ENCODE results near the gene KLF7.
"Not testable (repeated sequence)": the region's sequence is repeated elsewhere in the genome, so short reads cannot be mapped to it uniquely, and the experiment has no call there.

The KLF7 gene

DNA sequence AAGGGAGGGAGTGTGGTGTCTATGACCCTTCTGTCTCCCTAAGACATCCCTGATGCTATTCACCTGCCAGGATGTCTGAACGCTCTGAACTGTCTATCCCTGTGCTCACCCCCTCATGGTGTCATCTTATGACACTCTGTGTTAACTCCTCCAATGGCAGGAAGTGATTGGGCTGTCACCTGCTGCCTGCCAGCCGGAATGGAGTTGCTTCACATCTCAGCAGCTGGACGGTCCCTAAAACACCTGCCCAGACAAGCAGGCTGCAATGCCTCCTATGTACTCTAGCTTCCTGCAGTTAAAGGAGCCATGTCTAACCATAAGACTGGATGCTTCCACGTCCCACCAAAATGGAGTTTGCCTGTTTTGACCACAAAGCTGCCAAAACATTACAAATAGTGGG is 126.5 kb downstream of the KLF7 start:
- no peak overlapping the region for H3K4me2 ChIP-seq (ENCODE audit: low read depth, low read length, poor library complexity, severe bottlenecking)

DNA sequence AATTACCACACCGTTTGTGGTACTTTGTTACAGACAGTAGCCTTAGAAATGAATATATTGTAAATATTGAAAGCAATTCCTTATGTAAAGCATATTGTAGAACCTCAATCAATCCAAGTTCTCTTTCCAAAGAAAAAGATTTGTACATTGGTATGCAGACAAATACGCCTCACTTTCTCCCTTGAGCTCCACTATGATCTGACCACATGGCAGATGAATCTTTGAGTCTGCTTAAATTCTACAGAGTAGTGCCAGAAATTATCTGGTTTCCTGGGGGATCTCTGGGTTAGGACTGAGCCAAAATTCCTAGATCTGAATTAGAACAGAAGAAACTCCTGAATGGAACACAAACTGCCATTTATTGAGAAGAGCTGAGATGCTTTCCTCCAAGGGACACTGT is 127.4 kb downstream of the KLF7 start:
- H3F3A ChIP-seq (ENCODE audit: insufficient read depth) = no peaks in the 10 kb centered on the region
- H3K4me2 ChIP-seq (ENCODE audit: low read depth, low read length, poor library complexity, severe bottlenecking) = no peak overlapping the region
- H3K9me2 ChIP-seq (replicated peaks; ENCODE audit: insufficient read depth, low read length) = no peaks in the 10 kb centered on the region
- H3K9ac ChIP-seq (ENCODE audit: low read length) = no peak overlapping the region
- H3K27ac ChIP-seq (ENCODE audit: low read depth, low read length) = no peak overlapping the region
- no peak for TF ChIP-seq EZH2phosphoT487 (conservative IDR thresholded peaks at IDR 0.05; ENCODE audit: low read length)
- TF ChIP-seq, protein P1, sequence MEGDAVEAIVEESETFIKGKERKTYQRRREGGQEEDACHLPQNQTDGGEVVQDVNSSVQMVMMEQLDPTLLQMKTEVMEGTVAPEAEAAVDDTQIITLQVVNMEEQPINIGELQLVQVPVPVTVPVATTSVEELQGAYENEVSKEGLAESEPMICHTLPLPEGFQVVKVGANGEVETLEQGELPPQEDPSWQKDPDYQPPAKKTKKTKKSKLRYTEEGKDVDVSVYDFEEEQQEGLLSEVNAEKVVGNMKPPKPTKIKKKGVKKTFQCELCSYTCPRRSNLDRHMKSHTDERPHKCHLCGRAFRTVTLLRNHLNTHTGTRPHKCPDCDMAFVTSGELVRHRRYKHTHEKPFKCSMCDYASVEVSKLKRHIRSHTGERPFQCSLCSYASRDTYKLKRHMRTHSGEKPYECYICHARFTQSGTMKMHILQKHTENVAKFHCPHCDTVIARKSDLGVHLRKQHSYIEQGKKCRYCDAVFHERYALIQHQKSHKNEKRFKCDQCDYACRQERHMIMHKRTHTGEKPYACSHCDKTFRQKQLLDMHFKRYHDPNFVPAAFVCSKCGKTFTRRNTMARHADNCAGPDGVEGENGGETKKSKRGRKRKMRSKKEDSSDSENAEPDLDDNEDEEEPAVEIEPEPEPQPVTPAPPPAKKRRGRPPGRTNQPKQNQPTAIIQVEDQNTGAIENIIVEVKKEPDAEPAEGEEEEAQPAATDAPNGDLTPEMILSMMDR (IDR thresholded peaks at IDR 0.05; ENCODE audit: insufficient read depth, low read length, poor library complexity, severe bottlenecking) = no peak
- H4K20me1 ChIP-seq (ENCODE audit: low read depth, low read length) = no peaks in the 10 kb centered on the region
- H3K79me2 ChIP-seq (ENCODE audit: insufficient read depth, low read length) = no peaks in the 10 kb centered on the region
- H3K27me3 ChIP-seq (ENCODE audit: low read length) = no peaks in the 10 kb centered on the region
- no peak overlapping the region for H2AFZ ChIP-seq (ENCODE audit: low read depth, low read length, severe bottlenecking)
- H3K4me3 ChIP-seq (ENCODE audit: insufficient read depth, low read length, poor library complexity, severe bottlenecking) = no peak overlapping the region
- no peaks in the 10 kb centered on the region for H3K9me3 ChIP-seq (ENCODE audit: insufficient read depth, low read length)
- no peaks in the 10 kb centered on the region for H3K36me3 ChIP-seq (ENCODE audit: low read length)

More for the DNA sequence above, 126.5 kb downstream of the KLF7 start:
- Histone ChIP-seq H3F3A (ENCODE audit: insufficient read depth) (no peaks in the 10 kb centered on the region), H3K9me2 (replicated peaks; ENCODE audit: insufficient read depth, low read length) (no peaks in the 10 kb centered on the region), H4K20me1 (ENCODE audit: low read depth, low read length) (no peaks in the 10 kb centered on the region), H3K27me3 (ENCODE audit: low read length) (no peaks in the 10 kb centered on the region), H3K36me3 (ENCODE audit: low read length) (no peaks in the 10 kb centered on the region), H3K9me3 (ENCODE audit: insufficient read depth, low read length) (no peaks in the 10 kb centered on the region), H3K9ac (ENCODE audit: low read length) (no peak overlapping the region), H3K27ac (ENCODE audit: low read depth, low read length) (no peak overlapping the region), H3K4me3 (ENCODE audit: insufficient read depth, low read length, poor library complexity, severe bottlenecking) (no peak overlapping the region), H2AFZ (ENCODE audit: low read depth, low read length, severe bottlenecking) (no peak overlapping the region), H3K79me2 (ENCODE audit: insufficient read depth, low read length) (no peaks in the 10 kb centered on the region)
- no peak for TF ChIP-seq EZH2phosphoT487 (conservative IDR thresholded peaks at IDR 0.05; ENCODE audit: low read length)
- TF ChIP-seq, protein P1 (IDR thresholded peaks at IDR 0.05; ENCODE audit: insufficient read depth, low read length, poor library complexity, severe bottlenecking) = no peak

- Histone ChIP-seq H3K9me3 (ENCODE audit: insufficient read depth, low read length) (no peaks in the 10 kb centered on the region), H3K79me2 (ENCODE audit: insufficient read depth, low read length) (no peaks in the 10 kb centered on the region), H3K9me2 (replicated peaks; ENCODE audit: insufficient read depth, low read length) (no peaks in the 10 kb centered on the region), H3K4me2 (ENCODE audit: low read depth, low read length, poor library complexity, severe bottlenecking) (no peak overlapping the region), H3K27ac (ENCODE audit: low read depth, low read length) (no peak overlapping the region), H3F3A (ENCODE audit: insufficient read depth) (no peaks in the 10 kb centered on the region), H3K36me3 (ENCODE audit: low read length) (no peaks in the 10 kb centered on the region), H2AFZ (ENCODE audit: low read depth, low read length, severe bottlenecking) (no peak overlapping the region), H4K20me1 (ENCODE audit: low read depth, low read length) (no peaks in the 10 kb centered on the region), H3K27me3 (ENCODE audit: low read length) (no peaks in the 10 kb centered on the region), H3K9ac (ENCODE audit: low read length) (no peak overlapping the region), H3K4me3 (ENCODE audit: insufficient read depth, low read length, poor library complexity, severe bottlenecking) (no peak overlapping the region)
- TF ChIP-seq, protein P1 (IDR thresholded peaks at IDR 0.05; ENCODE audit: insufficient read depth, low read length, poor library complexity, severe bottlenecking) = no peak
- no peak for TF ChIP-seq EZH2phosphoT487 (conservative IDR thresholded peaks at IDR 0.05; ENCODE audit: low read length)
These were observed 127.9 kb downstream of the KLF7 start for GRCh38 chr2:207037896-207038295.

DNA sequence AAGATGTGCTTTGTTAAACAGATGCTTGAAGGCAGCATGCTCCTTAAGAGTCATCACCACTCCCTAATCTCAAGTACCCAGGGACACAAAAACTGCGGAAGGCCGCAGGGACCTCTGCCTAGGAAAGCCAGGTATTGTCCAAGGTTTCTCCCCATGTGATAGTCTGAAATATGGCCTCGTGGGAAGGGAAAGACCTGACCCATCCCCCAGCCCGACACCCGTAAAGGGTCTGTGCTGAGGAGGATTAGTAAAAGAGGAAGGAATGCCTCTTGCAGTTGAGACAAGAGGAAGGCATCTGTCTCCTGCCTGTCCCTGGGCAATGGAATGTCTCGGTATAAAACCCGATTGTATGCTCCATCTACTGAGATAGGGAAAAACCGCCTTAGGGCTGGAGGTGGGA is 128.7 kb downstream of the KLF7 start:
- not testable (repeated sequence) for H3K9me3 ChIP-seq (ENCODE audit: insufficient read depth, low read length); H3K9ac ChIP-seq (ENCODE audit: low read length); H3K27me3 ChIP-seq (ENCODE audit: low read length); H3K9me2 ChIP-seq (replicated peaks; ENCODE audit: insufficient read depth, low read length); H3F3A ChIP-seq (ENCODE audit: insufficient read depth); H3K36me3 ChIP-seq (ENCODE audit: low read length); H2AFZ ChIP-seq (ENCODE audit: low read depth, low read length, severe bottlenecking); H3K4me3 ChIP-seq (ENCODE audit: insufficient read depth, low read length, poor library complexity, severe bottlenecking); H3K79me2 ChIP-seq (ENCODE audit: insufficient read depth, low read length); H4K20me1 ChIP-seq (ENCODE audit: low read depth, low read length); H3K27ac ChIP-seq (ENCODE audit: low read depth, low read length); H3K4me2 ChIP-seq (ENCODE audit: low read depth, low read length, poor library complexity, severe bottlenecking)
